Measurements from ENCODE around the gene CACNA2D4.
"Not testable (repeated sequence)": the region's sequence is repeated elsewhere in the genome, so short reads cannot be mapped to it uniquely, and the experiment has no call there.

The CACNA2D4 gene, protein sequence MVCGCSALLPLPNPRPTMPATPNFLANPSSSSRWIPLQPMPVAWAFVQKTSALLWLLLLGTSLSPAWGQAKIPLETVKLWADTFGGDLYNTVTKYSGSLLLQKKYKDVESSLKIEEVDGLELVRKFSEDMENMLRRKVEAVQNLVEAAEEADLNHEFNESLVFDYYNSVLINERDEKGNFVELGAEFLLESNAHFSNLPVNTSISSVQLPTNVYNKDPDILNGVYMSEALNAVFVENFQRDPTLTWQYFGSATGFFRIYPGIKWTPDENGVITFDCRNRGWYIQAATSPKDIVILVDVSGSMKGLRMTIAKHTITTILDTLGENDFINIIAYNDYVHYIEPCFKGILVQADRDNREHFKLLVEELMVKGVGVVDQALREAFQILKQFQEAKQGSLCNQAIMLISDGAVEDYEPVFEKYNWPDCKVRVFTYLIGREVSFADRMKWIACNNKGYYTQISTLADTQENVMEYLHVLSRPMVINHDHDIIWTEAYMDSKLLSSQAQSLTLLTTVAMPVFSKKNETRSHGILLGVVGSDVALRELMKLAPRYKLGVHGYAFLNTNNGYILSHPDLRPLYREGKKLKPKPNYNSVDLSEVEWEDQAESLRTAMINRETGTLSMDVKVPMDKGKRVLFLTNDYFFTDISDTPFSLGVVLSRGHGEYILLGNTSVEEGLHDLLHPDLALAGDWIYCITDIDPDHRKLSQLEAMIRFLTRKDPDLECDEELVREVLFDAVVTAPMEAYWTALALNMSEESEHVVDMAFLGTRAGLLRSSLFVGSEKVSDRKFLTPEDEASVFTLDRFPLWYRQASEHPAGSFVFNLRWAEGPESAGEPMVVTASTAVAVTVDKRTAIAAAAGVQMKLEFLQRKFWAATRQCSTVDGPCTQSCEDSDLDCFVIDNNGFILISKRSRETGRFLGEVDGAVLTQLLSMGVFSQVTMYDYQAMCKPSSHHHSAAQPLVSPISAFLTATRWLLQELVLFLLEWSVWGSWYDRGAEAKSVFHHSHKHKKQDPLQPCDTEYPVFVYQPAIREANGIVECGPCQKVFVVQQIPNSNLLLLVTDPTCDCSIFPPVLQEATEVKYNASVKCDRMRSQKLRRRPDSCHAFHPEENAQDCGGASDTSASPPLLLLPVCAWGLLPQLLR

DNA sequence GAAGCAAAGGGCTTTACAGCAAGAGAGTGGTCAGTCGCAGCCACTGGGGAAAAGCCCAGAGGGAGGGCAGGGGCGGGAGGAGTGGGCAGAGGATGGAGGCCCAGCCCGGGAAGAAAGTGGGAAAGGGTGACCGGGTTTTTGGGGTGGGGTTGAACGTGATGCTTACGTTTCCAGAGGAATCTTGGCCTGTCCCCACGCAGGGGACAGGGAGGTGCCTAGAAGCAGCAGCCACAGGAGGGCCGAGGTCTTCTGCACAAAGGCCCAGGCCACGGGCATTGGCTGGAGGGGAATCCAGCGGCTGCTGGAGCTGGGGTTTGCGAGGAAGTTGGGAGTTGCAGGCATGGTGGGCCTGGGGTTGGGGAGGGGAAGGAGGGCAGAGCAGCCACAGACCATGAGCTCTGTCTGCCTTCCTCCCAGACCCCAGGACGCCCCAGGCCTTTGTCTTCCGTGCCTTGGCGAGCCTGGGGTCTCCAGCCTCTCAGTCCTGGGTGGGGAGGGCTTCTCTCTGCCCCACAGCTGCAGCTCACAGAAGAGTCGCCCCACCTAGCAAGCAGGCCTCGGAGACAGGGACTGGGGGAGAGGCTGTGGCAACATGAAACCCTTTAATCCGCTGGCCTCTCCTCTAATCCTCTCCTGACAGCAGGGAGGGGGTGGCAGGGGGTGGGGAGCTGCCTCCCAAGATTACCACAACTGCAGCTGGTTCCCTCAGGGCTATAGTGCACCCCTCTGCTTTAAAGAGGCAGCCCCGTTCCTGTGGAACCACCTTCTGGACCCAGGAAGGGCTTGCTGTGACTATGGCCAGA, at the start of gene CACNA2D4:
CACNA2D4 (minus strand) TSS at position 572 of the 803 bp plus-strand sequence; CDS start at position 393, 179 bp downstream.
- DNase-seq = no peak

DNA sequence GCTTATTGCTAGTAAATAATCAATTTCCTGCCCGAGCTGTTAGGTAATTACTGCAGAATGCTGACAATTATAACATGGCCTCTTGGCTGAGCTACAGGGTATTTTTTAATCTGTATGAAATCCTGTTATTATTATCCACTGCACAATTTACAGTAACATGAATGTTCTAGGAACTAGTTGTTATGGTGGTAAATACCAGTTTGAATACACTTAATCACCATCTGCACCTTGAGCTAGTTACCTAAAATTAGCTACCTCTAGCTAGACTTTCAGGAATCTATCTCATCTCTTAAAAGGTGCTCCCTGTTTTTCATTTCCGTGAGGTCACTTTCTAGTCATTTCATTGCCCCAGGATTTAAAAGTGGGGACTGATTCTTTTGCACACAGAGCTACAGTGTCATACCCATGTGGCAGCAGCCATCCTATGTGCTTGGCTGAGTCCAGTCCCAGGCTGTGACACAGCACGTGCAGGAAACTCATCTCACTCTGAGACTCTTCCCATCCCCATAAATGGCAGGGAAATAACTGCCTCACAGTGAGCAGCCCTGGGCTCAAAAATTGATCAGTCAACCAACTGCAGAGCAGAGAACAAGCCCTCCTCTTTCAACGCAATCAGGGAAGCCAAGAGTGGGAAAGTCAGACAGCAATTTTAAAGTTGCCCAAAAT, 48.2 kb upstream of the CACNA2D4 start:
- DNase-seq = peak in 2 of 3 experiments; percentile 15 to 49

DNA sequence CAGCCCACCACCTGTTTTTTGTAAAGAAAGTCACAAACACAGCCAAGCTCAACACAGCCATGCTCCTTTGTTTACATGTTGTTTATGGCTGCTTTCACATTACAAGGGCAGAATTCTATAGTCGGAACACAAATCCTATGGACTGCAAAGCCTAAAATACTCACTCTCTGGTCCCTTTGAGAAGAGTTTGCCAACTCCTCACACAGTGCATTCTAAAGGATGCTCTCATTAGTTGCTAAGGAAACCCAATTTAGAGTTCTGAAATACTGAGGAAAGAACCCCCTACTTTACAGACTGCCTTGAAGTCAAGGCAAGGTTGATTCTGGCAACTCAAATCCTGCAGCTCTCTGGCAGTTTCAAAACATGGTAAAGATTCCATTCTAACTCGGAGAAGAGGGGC, 47.5 kb upstream of the CACNA2D4 start:
- DNase-seq = no peak

DNA sequence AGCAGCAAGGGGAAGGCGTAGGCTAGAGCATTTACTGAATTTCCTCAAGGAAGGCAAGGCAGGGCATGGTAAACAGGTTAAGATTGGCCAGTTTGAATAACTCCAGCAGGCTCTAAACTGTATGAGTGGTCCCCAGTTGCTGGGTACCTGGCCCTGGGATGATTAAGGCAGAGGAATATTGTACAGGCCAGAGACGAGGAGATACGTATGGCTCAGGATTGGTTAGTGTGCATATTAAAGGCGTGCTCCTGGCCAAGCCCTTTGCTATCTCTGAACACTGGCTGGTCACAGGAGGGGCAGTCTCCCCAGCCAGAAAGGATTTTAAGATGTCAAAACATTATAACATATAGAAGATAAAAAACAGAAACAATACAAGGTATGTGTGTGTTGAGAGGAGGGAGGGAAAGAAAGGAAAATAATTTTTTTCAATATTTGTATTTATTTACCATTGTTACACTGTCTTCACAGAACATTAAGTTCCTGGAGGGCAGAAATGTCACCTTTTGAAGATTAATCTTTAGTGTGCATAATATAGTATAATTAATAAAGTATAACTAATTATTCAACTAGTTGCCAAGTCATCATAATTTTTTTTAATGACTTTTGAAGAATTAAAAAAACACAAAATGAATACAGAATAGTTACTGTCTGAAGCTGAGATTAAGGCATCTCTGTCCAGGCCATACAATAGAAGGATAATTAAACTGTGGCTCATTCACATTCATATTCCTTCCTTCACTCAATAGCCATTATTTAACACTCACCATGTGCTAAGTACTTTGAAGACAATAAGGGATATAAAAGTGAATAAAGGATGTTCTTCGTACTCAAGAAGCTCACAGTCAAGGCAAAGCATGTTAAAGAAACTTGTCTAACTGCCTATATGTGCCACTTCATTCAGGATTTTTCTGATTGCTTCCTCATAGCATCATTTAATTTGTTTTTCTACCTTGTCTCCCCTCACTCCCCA, 43.9 kb upstream of the CACNA2D4 start:
- no peak for DNase-seq

DNA sequence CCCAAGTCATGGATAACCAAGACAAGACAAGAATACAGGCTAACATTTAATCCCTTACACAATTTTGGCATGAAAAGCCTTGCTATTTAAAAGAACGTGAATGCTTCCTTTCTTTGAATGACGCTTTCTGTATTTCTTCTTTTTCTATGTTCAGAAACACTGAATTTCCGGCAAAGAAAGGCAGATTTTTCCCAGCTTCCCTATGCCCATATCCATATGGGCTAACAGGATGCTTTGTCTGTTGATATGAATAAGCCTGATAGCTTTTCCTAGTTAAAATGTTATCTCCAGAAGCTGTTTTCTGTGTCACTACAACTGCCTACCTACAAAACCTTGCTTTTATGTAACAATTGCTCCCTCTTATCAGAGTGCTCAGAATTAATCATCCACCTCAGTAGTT, 38.3 kb upstream of the CACNA2D4 start:
- DNase-seq = no peak

DNA sequence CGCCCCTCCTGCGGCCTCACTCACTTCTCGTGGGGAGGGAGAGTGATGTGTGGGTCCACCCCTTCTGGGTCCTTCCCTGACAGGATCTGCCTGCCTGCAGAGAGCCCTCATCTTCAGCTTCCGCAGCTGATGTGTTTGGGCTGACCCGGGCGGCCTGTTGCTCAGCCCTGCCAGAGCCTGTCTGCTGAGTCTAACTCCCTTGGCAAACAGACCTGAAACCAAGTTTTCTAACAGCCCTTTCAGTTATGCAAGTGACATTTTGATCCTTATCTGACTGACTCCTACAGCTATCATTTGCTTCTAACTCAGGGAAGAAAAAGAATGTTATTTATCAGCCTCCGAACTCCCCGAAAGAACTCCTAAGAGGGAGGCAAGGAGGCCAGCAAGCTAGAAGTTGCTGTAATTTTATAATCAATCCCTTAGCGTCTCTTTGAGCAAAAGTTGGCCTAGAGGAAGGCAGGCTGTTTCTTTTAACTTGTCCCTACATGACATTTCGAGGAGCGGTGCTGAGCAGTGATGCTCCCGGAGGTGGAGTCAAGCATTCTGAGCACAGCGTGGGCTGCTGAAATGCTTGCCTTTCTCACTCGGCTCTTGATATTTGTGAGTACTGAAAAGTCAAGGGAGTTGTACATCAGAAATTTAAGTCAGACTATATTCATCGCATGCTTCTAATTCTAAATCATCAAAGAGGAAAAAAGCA, 31.5 kb upstream of the CACNA2D4 start:
- DNase-seq = no peak

DNA sequence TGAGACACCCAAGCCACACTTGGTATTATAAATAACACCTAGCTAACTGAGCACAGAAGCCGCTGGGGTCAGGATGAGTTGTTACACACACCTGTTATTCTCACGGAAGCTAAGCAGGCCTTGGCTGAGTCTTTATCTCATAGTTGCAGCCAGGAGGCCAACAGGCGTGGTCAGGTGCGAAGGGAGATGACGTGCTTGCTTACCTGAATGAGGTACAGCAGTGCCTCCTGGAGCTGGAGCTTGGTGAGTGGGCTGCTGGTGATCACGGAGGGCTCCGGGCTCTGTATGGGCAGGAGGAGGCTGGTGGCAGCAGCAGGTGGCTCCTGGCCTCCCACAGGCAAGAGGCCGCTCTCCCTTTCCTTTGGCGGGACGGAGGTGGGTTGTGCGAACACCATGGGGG, 30.4 kb upstream of the CACNA2D4 start:
- no peak for DNase-seq

DNA sequence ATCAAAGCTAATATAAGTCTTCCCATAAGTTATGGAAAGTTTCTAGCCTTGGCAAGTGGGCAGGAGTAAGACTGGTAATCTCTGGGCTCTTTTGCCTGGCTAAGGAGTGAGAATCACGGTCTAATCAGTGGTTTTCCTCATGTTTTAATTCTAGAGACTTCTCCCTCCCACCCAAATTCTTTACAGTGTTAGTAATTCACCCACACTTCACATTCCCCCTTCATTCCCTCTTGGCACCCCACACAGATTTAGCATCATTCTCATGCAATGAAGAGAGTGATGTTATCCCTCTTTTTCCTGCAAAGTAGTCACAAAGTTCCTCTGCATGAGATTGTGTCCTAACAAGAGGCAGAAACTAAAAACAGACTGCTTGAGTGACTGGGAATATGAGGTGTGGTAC, 28.6 kb upstream of the CACNA2D4 start:
- no peak for DNase-seq

DNA sequence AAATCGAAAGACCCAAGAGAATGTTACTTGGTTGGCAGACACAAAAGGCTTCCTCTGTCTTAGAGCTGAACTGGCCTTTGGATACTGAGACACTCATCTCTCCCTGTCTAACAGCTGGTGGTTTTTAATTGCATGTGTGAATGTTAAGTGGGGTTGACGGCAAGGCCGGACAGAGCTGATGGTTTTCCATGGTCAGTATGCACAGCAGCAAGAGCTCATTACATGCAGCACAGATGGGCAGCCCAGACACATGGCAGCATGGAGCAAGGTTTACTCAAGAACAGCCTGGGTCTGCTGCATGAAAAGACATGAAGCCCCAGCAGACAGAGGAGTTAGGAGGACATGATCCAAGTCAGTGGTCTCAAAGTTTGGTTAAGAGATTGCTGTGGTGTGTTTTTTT, 27.8 kb upstream of the CACNA2D4 start:
- DNase-seq = no peak

DNA sequence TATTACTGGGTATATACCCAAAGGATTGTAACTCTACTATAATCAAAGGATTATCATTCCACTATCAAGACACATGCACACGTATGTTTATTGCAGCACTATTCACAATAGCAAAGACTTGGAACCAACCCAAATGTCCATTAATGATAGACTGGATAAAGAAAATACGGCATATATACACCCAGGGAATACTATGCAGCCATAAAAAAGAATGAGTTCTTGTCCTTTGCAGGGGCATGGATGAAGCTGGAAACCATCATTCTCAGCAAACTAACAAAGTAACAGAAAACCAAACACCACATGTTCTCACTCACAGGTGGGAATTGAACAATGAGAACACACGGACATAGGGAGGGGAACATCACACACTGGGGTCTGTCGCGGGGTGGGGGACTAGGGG, 27.1 kb upstream of the CACNA2D4 start:
- DNase-seq = not testable (repeated sequence)

DNA sequence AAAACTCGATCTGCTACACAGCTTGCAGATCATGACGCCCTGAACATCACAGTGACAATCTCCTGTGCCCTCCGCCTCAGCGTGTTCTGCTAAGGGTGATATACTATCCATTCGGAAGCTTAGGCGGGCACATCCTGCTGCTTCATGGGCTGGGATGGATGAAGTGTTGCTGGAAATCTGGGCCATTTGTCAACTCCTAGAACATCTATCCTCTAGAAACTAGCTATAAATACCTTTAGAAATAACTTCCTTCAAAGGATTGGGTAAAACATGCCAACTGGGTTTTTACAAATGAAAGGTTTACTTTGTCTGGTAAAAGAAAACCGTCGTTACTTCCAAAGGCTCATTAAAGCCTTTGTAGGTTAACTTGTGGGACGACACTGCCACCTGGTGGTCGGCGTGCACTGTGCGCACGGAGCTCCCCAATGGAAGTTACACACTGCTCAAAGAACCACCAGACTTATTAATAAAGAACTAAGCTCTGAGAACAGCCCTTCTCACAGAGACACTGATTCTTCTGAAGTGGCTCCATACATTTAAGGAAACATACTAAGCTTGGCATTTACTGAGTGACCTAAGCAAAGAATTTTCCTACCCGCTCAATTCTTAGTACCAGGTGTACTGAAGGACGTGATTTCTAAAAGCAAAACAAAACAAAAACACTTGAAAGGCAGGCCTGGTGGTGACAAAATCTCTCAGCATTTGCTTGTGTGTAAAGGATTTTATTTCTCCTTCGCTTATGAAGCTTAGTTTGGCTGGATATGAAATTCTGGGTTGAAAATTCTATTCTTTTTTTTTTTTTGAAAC, 21.6 kb upstream of the CACNA2D4 start:
- DNase-seq = peak; percentile 74 to 89 (median 80)

DNA sequence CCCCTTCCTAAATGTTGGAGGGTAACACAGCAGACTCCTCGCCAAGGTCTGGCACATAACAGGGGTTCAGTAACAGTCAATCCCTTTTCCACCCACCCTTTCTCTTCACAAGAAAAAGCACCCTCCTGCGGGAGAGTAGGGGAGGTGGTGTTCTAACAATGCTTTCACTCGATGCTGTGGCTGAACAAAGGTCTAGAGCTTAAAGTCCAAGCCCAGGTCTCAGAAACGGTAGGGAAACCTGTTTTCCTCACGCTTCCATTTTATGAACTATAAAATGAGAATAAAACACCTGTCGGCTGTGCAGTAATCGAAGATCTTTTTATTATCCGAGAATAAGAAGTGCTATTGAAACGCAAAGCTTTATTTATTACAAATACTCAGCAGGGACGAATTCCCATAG, 20.9 kb upstream of the CACNA2D4 start:
- DNase-seq = no peak

DNA sequence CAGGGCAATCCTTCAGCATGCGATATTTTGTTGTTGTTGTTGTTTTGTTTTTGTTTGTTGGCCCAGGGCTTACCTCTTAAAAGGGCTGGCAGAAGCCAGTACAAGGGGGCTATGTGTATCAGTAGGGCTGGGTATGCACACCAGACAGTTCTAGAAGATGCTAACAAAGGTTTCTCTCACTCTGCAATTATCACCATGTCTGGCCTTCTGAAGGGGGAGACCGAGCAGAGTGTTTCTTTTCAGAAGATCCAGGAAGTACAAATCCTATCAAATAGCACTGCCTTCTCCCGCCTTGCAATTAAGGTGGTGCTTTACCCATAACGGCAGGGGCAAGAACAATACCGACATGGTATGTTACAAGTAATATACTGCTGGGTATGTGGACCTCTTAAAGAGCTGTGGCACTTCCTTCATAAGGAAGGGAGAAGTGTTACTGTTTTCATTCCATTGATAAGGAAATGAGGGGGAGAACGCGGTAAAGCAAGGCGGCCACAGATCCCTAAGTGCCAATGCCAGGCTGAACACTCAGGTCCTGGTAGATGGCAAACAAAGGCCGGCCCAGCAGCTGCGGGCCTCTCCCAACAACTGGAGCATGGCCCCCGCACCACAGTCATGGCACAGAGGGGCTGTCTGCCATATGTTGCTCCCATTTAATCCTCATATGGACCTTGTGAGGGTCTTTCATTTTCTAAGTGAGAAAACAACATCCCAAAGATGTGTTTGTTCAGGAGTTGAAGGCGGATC, 19.2 kb upstream of the CACNA2D4 start:
- no peak for DNase-seq

DNA sequence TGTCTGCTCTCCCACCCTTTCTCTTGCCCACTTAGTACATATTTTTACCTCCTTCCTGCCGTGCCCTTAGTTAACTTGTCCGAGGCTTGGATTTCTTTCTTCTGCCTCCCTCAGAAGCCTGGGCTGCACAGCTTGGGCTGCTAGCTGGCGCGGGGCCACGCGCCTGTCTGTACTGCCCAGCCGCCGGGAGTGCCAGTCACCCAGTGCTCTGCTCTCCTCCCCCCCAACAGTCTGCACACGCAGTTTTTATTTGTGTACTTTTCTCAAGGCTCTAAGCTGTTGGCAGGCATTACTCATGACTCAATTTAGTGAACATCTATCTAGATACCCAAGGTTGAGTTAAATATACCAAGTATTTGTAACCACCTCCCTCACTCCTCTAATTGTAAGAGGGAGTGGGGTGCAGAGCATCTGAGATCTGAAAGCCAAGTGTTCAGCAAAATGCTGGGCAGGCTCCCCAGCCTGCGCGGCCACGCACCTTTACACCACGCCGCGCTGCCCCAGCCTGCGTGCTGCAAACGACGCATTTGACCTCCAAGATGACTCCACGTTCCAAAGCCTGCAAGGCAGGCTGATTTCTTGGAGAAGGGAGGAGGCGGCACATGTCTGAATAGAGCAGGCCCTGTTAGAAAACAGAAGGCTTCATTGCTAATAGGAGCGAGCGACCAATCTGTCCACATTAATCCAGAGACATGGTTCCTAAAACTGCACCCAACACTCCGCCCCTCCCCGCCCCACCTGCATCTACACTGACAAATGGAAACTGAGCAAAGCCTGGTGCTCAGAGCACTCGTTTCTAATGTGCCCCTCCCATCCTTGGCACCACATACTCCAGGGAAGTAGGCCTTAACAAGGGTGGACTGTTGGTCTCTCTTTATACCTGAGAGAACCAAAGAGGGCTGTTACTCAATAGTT, 18.2 kb upstream of the CACNA2D4 start:
- DNase-seq = peak in 2 of 3 experiments; percentile 36 to 54

DNA sequence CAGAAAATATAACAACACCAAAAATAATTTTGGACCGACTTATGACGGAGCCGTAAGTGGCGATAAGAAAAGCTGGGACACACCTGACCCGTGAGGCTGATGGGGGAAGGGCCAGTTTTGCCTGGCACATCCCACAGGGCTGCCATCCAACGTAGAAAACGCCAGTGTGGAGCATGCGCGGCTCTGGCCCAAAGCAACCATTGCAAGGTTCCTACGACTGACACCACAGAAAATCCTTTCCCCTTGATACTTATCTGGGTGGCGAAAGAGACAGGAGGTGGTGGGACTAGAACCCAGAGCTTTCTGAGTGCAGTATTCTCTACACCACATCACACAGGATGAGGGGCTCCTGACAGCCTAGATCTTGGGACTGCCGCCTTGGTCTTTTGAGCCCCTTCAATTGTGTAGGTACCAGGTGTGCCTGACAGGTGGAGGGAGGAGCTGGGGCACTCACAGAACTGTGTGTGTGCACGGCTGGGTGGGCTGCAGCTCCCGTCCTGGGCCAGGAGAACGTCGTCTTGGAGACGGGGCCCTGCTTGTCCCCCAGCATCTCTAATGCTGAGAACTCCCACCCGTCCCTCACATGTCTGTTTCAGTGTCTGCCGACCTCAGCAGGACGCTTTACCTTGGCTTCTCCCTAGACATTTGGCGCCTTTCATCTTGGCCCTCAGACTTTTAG, 17.4 kb upstream of the CACNA2D4 start:
- no peak for DNase-seq

DNA sequence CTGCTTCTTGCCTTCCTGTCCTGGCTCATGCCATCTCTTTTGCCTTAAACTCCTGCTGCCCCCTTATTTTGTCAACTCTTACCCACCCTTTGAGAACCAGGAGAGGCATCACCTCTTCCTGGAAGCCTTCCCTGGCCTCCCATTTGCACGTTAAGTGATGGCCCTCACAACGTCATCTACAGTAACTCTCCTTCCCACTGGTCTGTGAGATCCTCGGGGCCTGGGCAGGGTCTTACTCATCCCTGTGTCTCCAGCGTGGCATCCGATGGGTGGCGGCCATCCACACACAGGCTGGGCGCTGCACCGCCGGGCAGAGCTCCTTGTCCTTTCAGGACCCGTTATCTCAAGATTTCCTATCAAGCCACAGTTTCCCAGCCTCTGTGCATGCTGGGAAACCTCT, 16.8 kb upstream of the CACNA2D4 start:
- DNase-seq = no peak

DNA sequence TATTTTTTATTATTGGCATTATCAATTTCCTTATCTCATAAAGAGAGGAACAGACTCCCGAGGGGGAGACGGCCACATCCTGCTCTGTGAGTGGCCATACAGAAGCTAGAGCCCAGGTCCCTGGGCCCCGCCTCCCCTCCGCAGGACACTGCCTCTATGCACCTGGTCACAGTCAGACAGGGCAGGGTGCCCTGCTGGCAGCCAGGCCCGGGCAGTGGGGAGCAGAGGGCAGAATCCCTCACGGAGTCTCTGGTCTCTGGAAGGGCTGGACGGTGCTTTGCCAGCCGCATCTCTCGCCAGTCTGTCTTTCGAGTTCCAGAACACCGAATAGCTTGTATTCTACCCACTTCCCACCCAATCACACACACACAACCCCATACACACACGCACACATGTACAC, 16.4 kb upstream of the CACNA2D4 start:
- no peak for DNase-seq

Data from NCI-H1417 (cell line).